Gastrocnemius medialis (tissue), 4 donors: ENCODE measurements around the gene SLC40A1. TPM values are rescaled to one million over a fixed set of nuclear protein-coding genes. Genes with fewer than 3 reads are reported as not detected.

Experiments used
- ATAC-seq, 2 donors: fragments of 150-250 bp; one replicate each; pipeline ENCODE4 v1.9.1; 2016
- DNase-seq, 2 donors: peaks; one replicate each; pipeline ENCODE4 v3.0.0-alpha.2; 2019
- H3K27ac ChIP-seq, 4 donors: fragments of 200-600 bp; sonication (generic); 1 replicate in 1 of 4; 2 replicates in 3 of 4; pipeline ENCODE4 v1.5.1; 2016 to 2018; ENCODE audit warnings: mild to moderate bottlenecking in 2 of 4, moderate library complexity in 1 of 4
- H3K27me3 ChIP-seq, 3 donors: fragments of 200-600 bp; sonication (generic) in 2 of 3; 1 replicate in 1 of 3; 2 replicates in 2 of 3; pipeline versions ENCODE4 v1.5.1 to v1.6.0; 2016 to 2019; ENCODE audit warnings: mild to moderate bottlenecking in 1 of 3, moderate library complexity in 1 of 3
- H3K36me3 ChIP-seq, 2 donors: fragments of 200-600 bp; sonication (generic) in 1 of 2; one replicate each; pipeline ENCODE4 v1.5.1; 2017 to 2018
- H3K4me1 ChIP-seq, 2 donors: fragments of 200-600 bp; sonication (generic) in 1 of 2; one replicate each; pipeline ENCODE4 v1.5.1; 2016 to 2017; ENCODE audit warnings: mild to moderate bottlenecking in 2 of 2
- H3K4me3 ChIP-seq, 4 donors: fragments of 200-600 bp; sonication (generic) in 3 of 4; 1 replicate in 1 of 4; 2 replicates in 3 of 4; pipeline ENCODE4 v1.5.1; 2016 to 2019; ENCODE audit warnings: mild to moderate bottlenecking in 2 of 4
- H3K9me3 ChIP-seq, 3 donors: fragments of 200-600 bp; sonication (generic) in 2 of 3; 1 replicate in 1 of 3; 2 replicates in 2 of 3; pipeline ENCODE4 v1.5.1; 2016 to 2019
- POLR2A ChIP-seq, 2 donors: fragments of 450-650 bp; IDR thresholded peaks; one replicate each; pipeline ENCODE4 v1.6.1; 2017; ENCODE audit warnings: antibody characterized with exemption in 2 of 2, mild to moderate bottlenecking in 2 of 2, moderate library complexity in 2 of 2
- in situ Hi-C, 4 donors: fragments of 200-750 bp; cut with MboI; loops; one replicate each; pipeline versions ENCODE4 v1.15.0 to v1.8.0; 2017; ENCODE audit warnings: low sequenced_read_pairs in 4 of 4
- intact Hi-C: fragments of 100-400 bp; cut with DNase I; formaldehyde crosslinking; loops from one replicate; pipeline ENCODE4 v1.15.1; 2023; ENCODE audit warnings: low total_unique reads
- total RNA-seq, 4 donors: library from RNA; depleted of rRNA; stranded (reverse); fragments of >200 nt; gene quantifications; one replicate each; pipeline versions ENCODE4 v1.1.0 to v1.2.3, GENCODE V29; 2016
- TF ChIP-seq, protein P1 (sequence below), 5 experiments: fragments of 450-650 bp in 3 of 5; fragments of 200-600 bp in 2 of 5; sonication (generic) in 2 of 5; IDR thresholded peaks in 4 of 5; conservative IDR thresholded peaks in 1 of 5; 1 replicate in 4 of 5; 2 replicates in 1 of 5; pipeline ENCODE4 v1.5.1; 2016 to 2019; ENCODE audit warnings: antibody characterized with exemption in 5 of 5, mild to moderate bottlenecking in 3 of 5, moderate library complexity in 3 of 5

Gene SLC40A1
- total RNA-seq, 4 donors from 2014 or later, result 24.8 to 81.8 (median 37.4) TPM

- in situ Hi-C loops (no loop called here), intact Hi-C loops (no loop called here)
- peak overlapping the region; percentile 52 to 93 (median 75) for H3K27ac ChIP-seq
- ATAC-seq (no peak), DNase-seq (peak in 1 of 2 donors; percentile 60)
- no peak for TF ChIP-seq POLR2A (IDR thresholded peaks at IDR 0.05)
- TF ChIP-seq, protein P1, sequence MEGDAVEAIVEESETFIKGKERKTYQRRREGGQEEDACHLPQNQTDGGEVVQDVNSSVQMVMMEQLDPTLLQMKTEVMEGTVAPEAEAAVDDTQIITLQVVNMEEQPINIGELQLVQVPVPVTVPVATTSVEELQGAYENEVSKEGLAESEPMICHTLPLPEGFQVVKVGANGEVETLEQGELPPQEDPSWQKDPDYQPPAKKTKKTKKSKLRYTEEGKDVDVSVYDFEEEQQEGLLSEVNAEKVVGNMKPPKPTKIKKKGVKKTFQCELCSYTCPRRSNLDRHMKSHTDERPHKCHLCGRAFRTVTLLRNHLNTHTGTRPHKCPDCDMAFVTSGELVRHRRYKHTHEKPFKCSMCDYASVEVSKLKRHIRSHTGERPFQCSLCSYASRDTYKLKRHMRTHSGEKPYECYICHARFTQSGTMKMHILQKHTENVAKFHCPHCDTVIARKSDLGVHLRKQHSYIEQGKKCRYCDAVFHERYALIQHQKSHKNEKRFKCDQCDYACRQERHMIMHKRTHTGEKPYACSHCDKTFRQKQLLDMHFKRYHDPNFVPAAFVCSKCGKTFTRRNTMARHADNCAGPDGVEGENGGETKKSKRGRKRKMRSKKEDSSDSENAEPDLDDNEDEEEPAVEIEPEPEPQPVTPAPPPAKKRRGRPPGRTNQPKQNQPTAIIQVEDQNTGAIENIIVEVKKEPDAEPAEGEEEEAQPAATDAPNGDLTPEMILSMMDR (IDR thresholded peaks at IDR 0.05 in 4 of 5, conservative IDR thresholded peaks at IDR 0.05 in 1 of 5), result no peak
- peaks cover 0 to 25% of the 10 kb centered on the region in 2 donors for H3K36me3 ChIP-seq
- H3K4me1 ChIP-seq, result peaks cover 57 to 62% of the 10 kb centered on the region in 2 donors
- no peaks in the 10 kb centered on the region for H3K9me3 ChIP-seq
- no peaks in the 10 kb centered on the region for H3K27me3 ChIP-seq
- H3K4me3 ChIP-seq, result peak overlapping the region in 1 of 4 donors; percentile 3
Measured at GRCh38 chr2:189576396-189576795, 4.2 kb downstream of the SLC40A1 start.

DNA sequence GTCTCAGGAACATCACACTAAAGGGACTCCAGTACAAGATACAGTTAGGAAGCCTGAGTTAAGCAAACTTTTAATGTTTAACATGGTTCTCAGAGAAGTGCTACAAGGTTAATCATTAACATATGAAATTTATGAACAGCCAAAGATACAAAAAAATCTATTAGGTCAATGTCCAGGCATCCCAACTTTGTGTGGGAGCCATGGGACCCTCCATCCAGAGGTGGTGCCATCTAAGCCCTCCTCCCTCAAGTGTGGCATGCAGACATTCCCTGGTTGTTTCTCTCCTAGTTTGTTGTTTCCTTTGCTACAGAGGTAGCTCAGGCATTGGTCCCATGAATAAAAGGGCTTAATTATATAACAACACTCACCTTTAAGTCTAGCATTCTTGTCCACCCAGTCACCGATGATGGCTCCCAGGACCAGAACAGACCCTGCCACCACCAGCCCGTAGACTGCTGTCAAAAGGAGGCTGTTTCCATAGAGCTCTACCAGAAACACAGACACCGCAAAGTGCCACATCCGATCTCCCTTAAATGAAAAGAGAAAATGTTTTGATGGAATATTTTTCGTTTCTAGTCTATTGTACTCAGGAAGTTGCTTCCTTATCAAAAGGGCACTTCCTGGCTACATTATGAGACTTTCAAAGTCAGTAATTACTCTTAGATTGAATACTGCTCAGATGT lies 5.7 kb downstream of the SLC40A1 start:
- Histone ChIP-seq H3K4me3 (peak overlapping the region in 2 of 4 donors; percentile 4 to 10), H3K9me3 (no peaks in the 10 kb centered on the region), H3K27me3 (no peaks in the 10 kb centered on the region), H3K4me1 (peaks cover 55 to 68% of the 10 kb centered on the region in 2 donors), H3K27ac (peak overlapping the region; percentile 52 to 93 (median 75)), H3K36me3 (peaks cover 0 to 40% of the 10 kb centered on the region in 2 donors)
- intact Hi-C loops (no loop called here), in situ Hi-C loops (no loop called here)
- DNase-seq, result no peak
- no peak for TF ChIP-seq POLR2A (IDR thresholded peaks at IDR 0.05)
- TF ChIP-seq, protein P1 (IDR thresholded peaks at IDR 0.05 in 4 of 5, conservative IDR thresholded peaks at IDR 0.05 in 1 of 5), result no peak
- no peak for ATAC-seq

GRCh38 chr2:189570570-189571031 lies 10.0 kb downstream of the SLC40A1 start:
- ATAC-seq, result no peak
- Histone ChIP-seq H3K4me1 (peaks cover 21 to 56% of the 10 kb centered on the region in 2 donors), H3K27me3 (no peaks in the 10 kb centered on the region), H3K36me3 (peaks cover 0 to 82% of the 10 kb centered on the region in 2 donors), H3K9me3 (no peaks in the 10 kb centered on the region), H3K4me3 (no peak overlapping the region), H3K27ac (peak overlapping the region; percentile 1 to 47 (median 22))
- DNase-seq, result no peak
- intact Hi-C loops (no loop called here), in situ Hi-C loops (no loop called here)
- TF ChIP-seq, protein P1 (IDR thresholded peaks at IDR 0.05 in 4 of 5, conservative IDR thresholded peaks at IDR 0.05 in 1 of 5), result no peak
- no peak for TF ChIP-seq POLR2A (IDR thresholded peaks at IDR 0.05)

GRCh38 chr2:189569295-189569910 lies 11.2 kb downstream of the SLC40A1 start:
- Histone ChIP-seq H3K4me3 (no peak overlapping the region), H3K27me3 (no peaks in the 10 kb centered on the region), H3K36me3 (peaks cover 0 to 94% of the 10 kb centered on the region in 2 donors), H3K27ac (peak overlapping the region; percentile 35 to 57 (median 54)), H3K9me3 (no peaks in the 10 kb centered on the region), H3K4me1 (peaks cover 10 to 46% of the 10 kb centered on the region in 2 donors)
- DNase-seq, result no peak
- intact Hi-C loops, result loop anchor here (5.0 kb wide), 1 partner anchor 102 kb away; no protein-coding TSS in a partner anchor
- in situ Hi-C loops, result no loop called here
- ATAC-seq, result no peak
- no peak for TF ChIP-seq POLR2A (IDR thresholded peaks at IDR 0.05)
- TF ChIP-seq, protein P1 (IDR thresholded peaks at IDR 0.05 in 4 of 5, conservative IDR thresholded peaks at IDR 0.05 in 1 of 5), result no peak
